ENCODE results near the gene ZBTB22.

GRCh38 chr6:33306356-33306755 lies 11.2 kb downstream of the ZBTB22 start:
- TF ChIP-seq POLR2AphosphoS5 (IDR thresholded peaks at IDR 0.05; ENCODE audit: borderline replicate concordance, low read depth, low read length) (no peak), EZH2 (IDR thresholded peaks at IDR 0.05) (no peak), FOXP2 (optimal IDR thresholded peaks at IDR 0.05; ENCODE audit: control extremely low read depth, extremely low read length, insufficient read depth) (no peak)

All from SK-N-MC (cell line).